Kasumi-1 (cell line): ENCODE results near the gene SLC25A30.
A peak's percentile ranks its signal among the peaks of the same experiment; 100 is the strongest.
"Not testable (repeated sequence)": the region's sequence is repeated elsewhere in the genome, so short reads cannot be mapped to it uniquely, and the experiment has no call there.

Source experiments
- DNase-seq, 2 experiments: peaks; one replicate each; lab custom pipeline; 2025; lab: John Stamatoyannopoulos, UW

The SLC25A30 gene

GRCh38 chr13:45391926-45392325, 26.2 kb downstream of the SLC25A30 start:
- no peak for DNase-seq

- DNase-seq = not testable (repeated sequence)
Measured at GRCh38 chr13:45391128-45391527, 27.0 kb downstream of the SLC25A30 start.

- DNase-seq = not testable (repeated sequence)
Measured at GRCh38 chr13:45390348-45390747, 27.8 kb downstream of the SLC25A30 start.

GRCh38 chr13:45388664-45389063, 29.5 kb downstream of the SLC25A30 start:
- no peak for DNase-seq

- peak; percentile 7 to 20 for DNase-seq
Measured at GRCh38 chr13:45386892-45387575, 31.1 kb downstream of the SLC25A30 start.

GRCh38 chr13:45385907-45386553, 32.1 kb downstream of the SLC25A30 start:
- DNase-seq = no peak

- no peak for DNase-seq
Measured at GRCh38 chr13:45385320-45385719, 32.9 kb downstream of the SLC25A30 start.

GRCh38 chr13:45384474-45385174, 33.5 kb downstream of the SLC25A30 start:
- no peak for DNase-seq

- not testable (repeated sequence) for DNase-seq
Measured at GRCh38 chr13:45382739-45383138, 35.4 kb downstream of the SLC25A30 start.

GRCh38 chr13:45381196-45381595, 37.0 kb downstream of the SLC25A30 start:
- DNase-seq = no peak

- DNase-seq = not testable (repeated sequence)
Measured at GRCh38 chr13:45380708-45381107, 37.5 kb downstream of the SLC25A30 start.

- not testable (repeated sequence) for DNase-seq
Measured at GRCh38 chr13:45379516-45379915, 38.7 kb downstream of the SLC25A30 start.

- not testable (repeated sequence) for DNase-seq
Measured at GRCh38 chr13:45378786-45379185, 39.4 kb downstream of the SLC25A30 start.

- DNase-seq = not testable (repeated sequence)
Measured at GRCh38 chr13:45377314-45377713, 40.9 kb downstream of the SLC25A30 start.

- not testable (repeated sequence) for DNase-seq
Measured at GRCh38 chr13:45376651-45377050, 41.5 kb downstream of the SLC25A30 start.

GRCh38 chr13:45374917-45375316, 43.3 kb downstream of the SLC25A30 start:
- no peak for DNase-seq

- DNase-seq = no peak
Measured at GRCh38 chr13:45373162-45373547, 45.0 kb downstream of the SLC25A30 start.

GRCh38 chr13:45372189-45373161, 45.7 kb downstream of the SLC25A30 start:
- no peak for DNase-seq

GRCh38 chr13:45370922-45371406, 47.2 kb downstream of the SLC25A30 start:
- DNase-seq = peak; percentile 28 to 35

GRCh38 chr13:45369116-45369515, 49.1 kb downstream of the SLC25A30 start:
- DNase-seq = no peak

GRCh38 chr13:45368571-45368970, 49.6 kb downstream of the SLC25A30 start:
- no peak for DNase-seq

- no peak for DNase-seq
Measured at GRCh38 chr13:45368005-45368404, 50.2 kb downstream of the SLC25A30 start.
